MM.1S (cell line): ENCODE results near the gene SLC9A3.

ENCODE experiments used
- CTCF ChIP-seq: fragments of 300-600 bp; sonication (generic); IDR thresholded peaks from 2 replicates; pipeline ENCODE4 v1.5.1; 2016; ENCODE audit warnings: antibody characterized with exemption, low read length, mixed read lengths
- EZH2 ChIP-seq: fragments of 300-600 bp; sonication (generic); optimal IDR thresholded peaks from 2 replicates; pipeline ENCODE3; 2017; ENCODE audit warnings: low read depth, mild to moderate bottlenecking, antibody characterized with exemption, low read length, mixed read lengths
- EZH2phosphoT487 ChIP-seq: fragments of 300-600 bp; sonication (generic); IDR thresholded peaks from 2 replicates; pipeline ENCODE4 v1.6.1; 2018; ENCODE audit warnings: antibody characterized with exemption, low read length

- no peak for TF ChIP-seq CTCF
- TF ChIP-seq EZH2phosphoT487, result no peak
- TF ChIP-seq EZH2, result no peak
Observed at GRCh38 chr5:425714-426113, 98.5 kb downstream of the SLC9A3 start.
